ENCODE results near the gene ZPBP2.

DNA sequence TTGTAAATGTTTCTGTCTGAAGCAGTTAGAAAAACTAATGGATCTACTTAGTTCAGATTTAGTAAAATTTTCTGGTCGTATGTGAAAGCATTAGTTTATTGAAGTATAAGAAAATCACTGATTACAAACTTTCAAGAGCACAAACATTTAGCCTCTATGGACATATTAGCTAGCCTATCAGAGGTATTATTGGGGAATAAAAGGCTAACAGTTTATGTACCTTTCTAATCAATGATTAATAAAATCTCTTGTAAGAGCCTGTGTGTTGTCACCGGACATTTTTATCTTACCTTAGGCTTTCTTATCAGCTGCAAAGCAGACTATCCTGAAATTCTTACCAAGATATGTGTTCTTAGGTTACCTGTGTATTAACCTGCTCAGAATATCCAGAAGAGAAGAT is 21.2 kb downstream of the ZPBP2 start:
- TF ChIP-seq CTCF (IDR thresholded peaks at IDR 0.05) (no peak), POLR2AphosphoS5 (IDR thresholded peaks at IDR 0.05) (no peak), POLR2A (IDR thresholded peaks at IDR 0.05) (no peak)

All from suprapubic skin (tissue), 4 donors.